ENCODE results near the gene USP36. TPM values are rescaled to one million over a fixed set of nuclear protein-coding genes. Genes with fewer than 3 reads are reported as not detected.
"Not testable (repeated sequence)": the region's sequence is repeated elsewhere in the genome, so short reads cannot be mapped to it uniquely, and the experiment has no call there.

The USP36 gene
- total and polyA plus RNA-seq, 7 donors, result 14.0 to 40.5 (median 24.2) TPM

DNA sequence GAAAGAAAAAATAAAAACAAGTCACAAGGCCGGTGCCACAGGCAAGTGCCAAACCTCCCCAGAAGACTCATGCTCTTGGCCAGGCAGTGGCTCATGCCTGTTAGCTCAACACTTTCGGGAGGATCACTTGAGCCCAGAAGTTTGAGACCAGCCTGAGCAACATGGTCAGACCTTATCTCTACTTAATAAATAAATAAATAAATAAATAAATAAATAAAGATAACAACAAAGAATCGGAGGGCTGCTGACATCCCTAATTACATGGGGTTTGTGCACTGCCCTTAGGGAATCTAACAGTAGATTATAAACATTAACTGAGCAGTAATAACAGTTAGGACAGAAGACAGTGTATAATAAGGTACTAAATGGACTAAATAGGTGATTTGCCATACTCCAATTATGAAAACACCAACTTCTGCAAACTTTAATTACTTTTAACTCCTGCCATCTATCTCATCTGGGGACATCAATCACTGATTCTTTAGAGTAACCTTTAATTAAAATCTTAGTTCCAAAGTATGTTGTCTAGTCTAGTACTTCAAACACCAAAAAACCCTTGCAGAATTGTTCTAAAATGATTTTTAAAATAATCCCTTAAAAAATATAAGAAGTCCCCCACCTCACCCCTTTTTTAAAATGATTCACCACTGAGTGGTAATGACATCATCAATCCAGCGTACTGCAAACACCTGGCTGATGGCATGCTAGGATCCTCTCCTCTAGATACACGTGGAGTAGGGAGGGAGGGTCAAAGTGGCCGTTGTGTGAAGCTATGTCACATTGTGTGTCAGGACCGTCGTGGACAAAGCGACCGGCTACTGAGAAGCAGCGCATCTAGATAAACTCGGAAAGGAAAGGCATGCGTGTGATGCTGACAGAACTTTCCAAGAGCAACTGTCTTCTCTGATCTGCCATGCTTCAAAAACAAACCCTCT, 87.0 kb downstream of the USP36 start:
- 74 to 85% (median 76%) methylated on average over 13 of the region's 13 CpGs for WGBS, 3 donors
- no peaks in the 10 kb centered on the region for H3K9me3 ChIP-seq
- H3K4me1 ChIP-seq, result peaks cover 38% of the 10 kb centered on the region
- TF ChIP-seq CTCF (IDR thresholded peaks at IDR 0.05), result no peak
- no peaks in the 10 kb centered on the region for H3K27me3 ChIP-seq (ENCODE audit: insufficient read depth in 3 of 3, low read length in 2 of 3)
- intact Hi-C loops (cut with DNase I), result no loop called here
- DNase-seq (no peak), ATAC-seq (peak in 1 of 4 donors; percentile 20)
- H3K27ac ChIP-seq, result no peak overlapping the region
- H3K36me3 ChIP-seq (ENCODE audit: insufficient read depth in 1 of 2, low read depth in 1 of 2), result no peaks in the 10 kb centered on the region
- no peak overlapping the region for H3K4me3 ChIP-seq

- no peak for DNase-seq
- Histone ChIP-seq H3K27me3 (ENCODE audit: insufficient read depth in 3 of 3, low read length in 2 of 3) (no peaks in the 10 kb centered on the region), H3K36me3 (ENCODE audit: insufficient read depth in 1 of 2, low read depth in 1 of 2) (no peaks in the 10 kb centered on the region), H3K27ac (no peak overlapping the region), H3K4me1 (peaks cover 49% of the 10 kb centered on the region), H3K9me3 (no peaks in the 10 kb centered on the region), H3K4me3 (no peak overlapping the region)
- intact Hi-C loops (cut with DNase I), result no loop called here
- ATAC-seq, result peak in 1 of 4 donors; percentile 34
- WGBS, 3 donors, result 64 to 79% (median 65%) methylated on average over 14 of the region's 14 CpGs
- TF ChIP-seq CTCF (IDR thresholded peaks at IDR 0.05), result no peak
Observed at GRCh38 chr17:78751447-78752161, 89.0 kb downstream of the USP36 start.

DNA sequence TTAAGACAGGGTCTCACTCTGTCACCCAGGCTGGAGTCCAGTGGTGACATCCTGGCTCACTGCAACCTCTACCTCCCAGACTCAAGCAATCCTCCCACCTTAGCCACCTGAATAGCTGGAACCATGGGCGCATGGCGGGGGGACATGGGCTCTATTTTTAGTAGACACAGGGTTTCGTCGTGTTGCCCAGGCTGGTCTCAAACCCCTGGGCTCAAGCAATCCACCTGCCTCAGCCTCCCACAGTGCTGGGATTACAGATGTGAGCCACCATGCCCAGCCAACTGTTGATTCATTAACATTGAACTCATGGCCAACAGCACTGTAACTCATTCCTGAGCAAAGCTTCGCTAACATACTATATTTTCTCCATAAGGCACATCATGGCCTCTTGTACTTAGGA, 89.6 kb downstream of the USP36 start:
- H3K27me3 ChIP-seq (ENCODE audit: insufficient read depth in 3 of 3, low read length in 2 of 3); DNase-seq; H3K4me3 ChIP-seq; H3K36me3 ChIP-seq (ENCODE audit: insufficient read depth in 1 of 2, low read depth in 1 of 2); H3K9me3 ChIP-seq; intact Hi-C loops (cut with DNase I); ATAC-seq; H3K27ac ChIP-seq: not testable (repeated sequence)
- peaks cover 55% of the 10 kb centered on the region for H3K4me1 ChIP-seq
- 82 to 91% (median 84%) methylated on average over 5 of the region's 5 CpGs for WGBS, 3 donors

DNA sequence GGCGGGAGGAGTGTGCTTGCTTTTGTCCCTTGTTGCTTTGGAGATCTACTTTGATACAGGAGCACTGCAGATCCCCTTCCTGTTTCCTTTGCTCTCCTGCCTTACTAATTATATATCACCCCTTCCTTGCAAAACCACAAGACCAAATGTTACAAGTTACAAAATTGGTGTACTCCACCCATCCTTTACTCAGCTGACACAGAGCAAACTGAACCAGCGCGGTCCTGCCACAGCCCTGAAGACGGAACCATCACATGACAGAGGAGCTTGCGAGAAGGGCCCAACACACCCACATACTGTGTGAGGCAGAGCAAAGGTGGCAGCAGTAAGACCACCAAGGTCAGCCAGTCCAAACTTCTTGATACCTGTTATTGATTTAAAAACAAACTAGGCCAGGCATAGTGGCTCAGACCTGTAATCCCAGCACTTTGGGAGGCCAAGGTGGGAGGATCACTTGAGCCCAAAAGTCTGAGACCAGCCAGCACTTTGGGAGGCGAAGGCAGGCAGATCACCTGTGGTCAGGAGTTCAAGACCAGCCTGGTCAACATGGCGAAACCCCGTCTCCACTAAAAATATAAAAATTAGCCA, 91.8 kb downstream of the USP36 start:
- ATAC-seq, result peak; percentile 53 to 58 (median 56)
- peak overlapping the region; percentile 47 for H3K27ac ChIP-seq
- no peaks in the 10 kb centered on the region for H3K9me3 ChIP-seq
- H3K4me1 ChIP-seq, result peaks cover 64% of the 10 kb centered on the region
- no peaks in the 10 kb centered on the region for H3K27me3 ChIP-seq (ENCODE audit: insufficient read depth in 3 of 3, low read length in 2 of 3)
- no peak for TF ChIP-seq CTCF (IDR thresholded peaks at IDR 0.05)
- H3K36me3 ChIP-seq (ENCODE audit: insufficient read depth in 1 of 2, low read depth in 1 of 2), result no peaks in the 10 kb centered on the region
- intact Hi-C loops (cut with DNase I), result no loop called here
- no peak overlapping the region for H3K4me3 ChIP-seq
- peak; percentile 45 to 65 for DNase-seq
- 81 to 86% (median 83%) methylated on average over 8 of the region's 8 CpGs for WGBS, 3 donors
